Measurements from ENCODE around the gene GLIS1. TPM values are rescaled to one million over a fixed set of nuclear protein-coding genes. Genes with fewer than 3 reads are reported as not detected.
A peak's percentile ranks its signal among the peaks of the same experiment; 100 is the strongest.

The GLIS1 gene
- total and polyA plus RNA-seq, 3 experiments from 2014 or later: 0.18 TPM; not detected in 2

GRCh38 chr1:53642607-53643006 is 96.4 kb downstream of the GLIS1 start:
- no peak overlapping the region for H3K27ac ChIP-seq (ENCODE audit: low read depth, low read length)
- no peaks in the 10 kb centered on the region for H3K36me3 ChIP-seq (ENCODE audit: insufficient read depth, low read length)
- no peak overlapping the region for H3K4me3 ChIP-seq (ENCODE audit: low read length)
- no peak for DNase-seq
- no peaks in the 10 kb centered on the region for H3K27me3 ChIP-seq (ENCODE audit: insufficient read depth, low read length, poor library complexity, severe bottlenecking)
- H3K9me3 ChIP-seq (ENCODE audit: low read length): no peaks in the 10 kb centered on the region
- H3K9me3 Mint-ChIP-seq: no peaks in the 10 kb centered on the region
- peaks cover 6 to 11% of the 10 kb centered on the region in 2 donors for H3K27me3 Mint-ChIP-seq
- H3K4me3 Mint-ChIP-seq: no peak overlapping the region
- H3K4me1 ChIP-seq (ENCODE audit: insufficient read depth, low read length): no peaks in the 10 kb centered on the region
- peak overlapping the region in 1 of 8 donors; percentile 23 for H3K27ac Mint-ChIP-seq
- POLR2A ChIA-PET: no interaction called here
- no peaks in the 10 kb centered on the region for H3K36me3 Mint-ChIP-seq
- CTCF ChIA-PET: no interaction called here
- H3K4me1 Mint-ChIP-seq: no peaks in the 10 kb centered on the region

- Mint-ChIP-seq H3K27ac (no peak overlapping the region), H3K36me3 (no peaks in the 10 kb centered on the region), H3K27me3 (peaks cover 6 to 10% of the 10 kb centered on the region in 2 donors), H3K4me1 (no peaks in the 10 kb centered on the region), H3K4me3 (no peak overlapping the region), H3K9me3 (no peaks in the 10 kb centered on the region)
- no peak overlapping the region for H3K27ac ChIP-seq (ENCODE audit: low read depth, low read length)
- DNase-seq: no peak
- no peak overlapping the region for H3K4me3 ChIP-seq (ENCODE audit: low read length)
- no peaks in the 10 kb centered on the region for H3K9me3 ChIP-seq (ENCODE audit: low read length)
- H3K4me1 ChIP-seq (ENCODE audit: insufficient read depth, low read length): no peaks in the 10 kb centered on the region
- ChIA-PET CTCF (no interaction called here), POLR2A (no interaction called here)
- H3K27me3 ChIP-seq (ENCODE audit: insufficient read depth, low read length, poor library complexity, severe bottlenecking): no peaks in the 10 kb centered on the region
- H3K36me3 ChIP-seq (ENCODE audit: insufficient read depth, low read length): no peaks in the 10 kb centered on the region
These were observed 96.8 kb downstream of the GLIS1 start for GRCh38 chr1:53642215-53642555.

- Histone ChIP-seq H3K4me1 (ENCODE audit: insufficient read depth, low read length) (no peaks in the 10 kb centered on the region), H3K9me3 (ENCODE audit: low read length) (no peaks in the 10 kb centered on the region), H3K27ac (ENCODE audit: low read depth, low read length) (no peak overlapping the region), H3K27me3 (ENCODE audit: insufficient read depth, low read length, poor library complexity, severe bottlenecking) (no peaks in the 10 kb centered on the region), H3K36me3 (ENCODE audit: insufficient read depth, low read length) (no peaks in the 10 kb centered on the region), H3K4me3 (ENCODE audit: low read length) (no peak overlapping the region)
- Mint-ChIP-seq H3K27ac (no peak overlapping the region), H3K9me3 (no peaks in the 10 kb centered on the region), H3K4me3 (no peak overlapping the region), H3K36me3 (no peaks in the 10 kb centered on the region), H3K4me1 (no peaks in the 10 kb centered on the region), H3K27me3 (peaks cover 6 to 10% of the 10 kb centered on the region in 2 donors)
- POLR2A ChIA-PET: no interaction called here
- CTCF ChIA-PET: no interaction called here
- no peak for DNase-seq
These were observed 97.3 kb downstream of the GLIS1 start for GRCh38 chr1:53641481-53642214.

GRCh38 chr1:53640701-53641075 is 98.3 kb downstream of the GLIS1 start:
- Mint-ChIP-seq H3K27ac (no peak overlapping the region), H3K4me3 (no peak overlapping the region), H3K9me3 (no peaks in the 10 kb centered on the region), H3K36me3 (no peaks in the 10 kb centered on the region), H3K4me1 (no peaks in the 10 kb centered on the region), H3K27me3 (peaks cover 6 to 14% of the 10 kb centered on the region in 2 donors)
- Histone ChIP-seq H3K27me3 (ENCODE audit: insufficient read depth, low read length, poor library complexity, severe bottlenecking) (no peaks in the 10 kb centered on the region), H3K27ac (ENCODE audit: low read depth, low read length) (no peak overlapping the region), H3K4me3 (ENCODE audit: low read length) (no peak overlapping the region), H3K36me3 (ENCODE audit: insufficient read depth, low read length) (no peaks in the 10 kb centered on the region), H3K4me1 (ENCODE audit: insufficient read depth, low read length) (no peaks in the 10 kb centered on the region), H3K9me3 (ENCODE audit: low read length) (no peaks in the 10 kb centered on the region)
- CTCF ChIA-PET: no interaction called here
- POLR2A ChIA-PET: no interaction called here
- no peak for DNase-seq

- POLR2A ChIA-PET: no interaction called here
- H3K27me3 Mint-ChIP-seq: peaks cover 6 to 14% of the 10 kb centered on the region in 2 donors
- Histone ChIP-seq H3K27ac (ENCODE audit: low read depth, low read length) (no peak overlapping the region), H3K9me3 (ENCODE audit: low read length) (no peaks in the 10 kb centered on the region), H3K27me3 (ENCODE audit: insufficient read depth, low read length, poor library complexity, severe bottlenecking) (no peaks in the 10 kb centered on the region), H3K4me3 (ENCODE audit: low read length) (no peak overlapping the region), H3K4me1 (ENCODE audit: insufficient read depth, low read length) (no peaks in the 10 kb centered on the region), H3K36me3 (ENCODE audit: insufficient read depth, low read length) (no peaks in the 10 kb centered on the region)
- H3K27ac Mint-ChIP-seq: no peak overlapping the region
- no peak for DNase-seq
- CTCF ChIA-PET: no interaction called here
- no peaks in the 10 kb centered on the region for H3K9me3 Mint-ChIP-seq
- H3K4me1 Mint-ChIP-seq: no peaks in the 10 kb centered on the region
- no peak overlapping the region for H3K4me3 Mint-ChIP-seq
- no peaks in the 10 kb centered on the region for H3K36me3 Mint-ChIP-seq
These were observed 98.8 kb downstream of the GLIS1 start for GRCh38 chr1:53639996-53640700.

GRCh38 chr1:53639251-53639763 is 99.7 kb downstream of the GLIS1 start:
- no peak overlapping the region for H3K27ac ChIP-seq (ENCODE audit: low read depth, low read length)
- no peak for DNase-seq
- CTCF ChIA-PET: no interaction called here
- no peaks in the 10 kb centered on the region for H3K9me3 ChIP-seq (ENCODE audit: low read length)
- H3K4me1 Mint-ChIP-seq: no peaks in the 10 kb centered on the region
- peak overlapping the region in 1 of 8 donors; percentile 43 for H3K27ac Mint-ChIP-seq
- no peaks in the 10 kb centered on the region for H3K4me1 ChIP-seq (ENCODE audit: insufficient read depth, low read length)
- H3K4me3 ChIP-seq (ENCODE audit: low read length): no peak overlapping the region
- H3K36me3 ChIP-seq (ENCODE audit: insufficient read depth, low read length): no peaks in the 10 kb centered on the region
- H3K27me3 Mint-ChIP-seq: peaks cover 5 to 14% of the 10 kb centered on the region in 2 donors
- no peaks in the 10 kb centered on the region for H3K27me3 ChIP-seq (ENCODE audit: insufficient read depth, low read length, poor library complexity, severe bottlenecking)
- POLR2A ChIA-PET: no interaction called here
- no peak overlapping the region for H3K4me3 Mint-ChIP-seq
- H3K9me3 Mint-ChIP-seq: no peaks in the 10 kb centered on the region
- no peaks in the 10 kb centered on the region for H3K36me3 Mint-ChIP-seq

GRCh38 chr1:53638360-53639035 is 100.5 kb downstream of the GLIS1 start:
- Mint-ChIP-seq H3K27me3 (peaks cover 2 to 14% of the 10 kb centered on the region in 2 donors), H3K4me1 (no peaks in the 10 kb centered on the region), H3K36me3 (no peaks in the 10 kb centered on the region), H3K27ac (no peak overlapping the region), H3K4me3 (no peak overlapping the region), H3K9me3 (no peaks in the 10 kb centered on the region)
- H3K9me3 ChIP-seq (ENCODE audit: low read length): no peaks in the 10 kb centered on the region
- H3K27ac ChIP-seq (ENCODE audit: low read depth, low read length): no peak overlapping the region
- H3K4me1 ChIP-seq (ENCODE audit: insufficient read depth, low read length): no peaks in the 10 kb centered on the region
- CTCF ChIA-PET: no interaction called here
- H3K4me3 ChIP-seq (ENCODE audit: low read length): no peak overlapping the region
- no peaks in the 10 kb centered on the region for H3K36me3 ChIP-seq (ENCODE audit: insufficient read depth, low read length)
- no peak for DNase-seq
- H3K27me3 ChIP-seq (ENCODE audit: insufficient read depth, low read length, poor library complexity, severe bottlenecking): no peaks in the 10 kb centered on the region
- POLR2A ChIA-PET: no interaction called here
